ENCODE measurements around the gene ZNF619. TPM values are rescaled to one million over a fixed set of nuclear protein-coding genes. Genes with fewer than 3 reads are reported as not detected.
A peak's percentile ranks its signal among the peaks of the same experiment; 100 is the strongest.
"Not testable (repeated sequence)": the region's sequence is repeated elsewhere in the genome, so short reads cannot be mapped to it uniquely, and the experiment has no call there.

ZNF619 gene
- polyA plus RNA-seq (ENCODE audit: insufficient read length in 4 of 4): 1 to 10 TPM; 5.7 to 9.0 (median 7.0) TPM

GRCh38 chr3:40476478-40477470, at the start of gene ZNF619:
ZNF619 (plus strand) TSS chr3:40477122; CDS start chr3:40477980, 858 bp downstream.
- DNase-seq (ENCODE audit: low read depth in 4 of 4, low spot score in 3 of 4): peak in 2 of 4 donors; percentile 50 to 56

- no peak for DNase-seq (ENCODE audit: low read depth in 4 of 4, low spot score in 3 of 4)
These were observed 44.1 kb upstream of the ZNF619 start for GRCh38 chr3:40432793-40433192.

- no peak for DNase-seq (ENCODE audit: low read depth in 4 of 4, low spot score in 3 of 4)
These were observed 39.0 kb upstream of the ZNF619 start for GRCh38 chr3:40437889-40438288.

- DNase-seq (ENCODE audit: low read depth in 4 of 4, low spot score in 3 of 4): no peak
These were observed 31.9 kb upstream of the ZNF619 start for GRCh38 chr3:40445062-40445461.

- DNase-seq (ENCODE audit: low read depth in 4 of 4, low spot score in 3 of 4): no peak
These were observed 31.0 kb upstream of the ZNF619 start for GRCh38 chr3:40445880-40446279.

GRCh38 chr3:40450438-40450837, 26.5 kb upstream of the ZNF619 start:
- DNase-seq (ENCODE audit: low read depth in 4 of 4, low spot score in 3 of 4): no peak

- no peak for DNase-seq (ENCODE audit: low read depth in 4 of 4, low spot score in 3 of 4)
These were observed 25.4 kb upstream of the ZNF619 start for GRCh38 chr3:40451551-40451950.

GRCh38 chr3:40452057-40452456, 24.9 kb upstream of the ZNF619 start:
- no peak for DNase-seq (ENCODE audit: low read depth in 4 of 4, low spot score in 3 of 4)

GRCh38 chr3:40452562-40452875, 24.4 kb upstream of the ZNF619 start:
- no peak for DNase-seq (ENCODE audit: low read depth in 4 of 4, low spot score in 3 of 4)

- peak; percentile 94 to 98 (median 95) for DNase-seq (ENCODE audit: low read depth in 4 of 4, low spot score in 3 of 4)
These were observed 23.8 kb upstream of the ZNF619 start for GRCh38 chr3:40452876-40453730.

- DNase-seq (ENCODE audit: low read depth in 4 of 4, low spot score in 3 of 4): no peak
These were observed 23.0 kb upstream of the ZNF619 start for GRCh38 chr3:40453933-40454332.

GRCh38 chr3:40455328-40455727, 21.6 kb upstream of the ZNF619 start:
- no peak for DNase-seq (ENCODE audit: low read depth in 4 of 4, low spot score in 3 of 4)

- no peak for DNase-seq (ENCODE audit: low read depth in 4 of 4, low spot score in 3 of 4)
These were observed 20.5 kb upstream of the ZNF619 start for GRCh38 chr3:40456279-40456939.

GRCh38 chr3:40456940-40457823, 19.7 kb upstream of the ZNF619 start, which contains the start of gene RPL14:
RPL14 (plus strand) TSS chr3:40457339; CDS start chr3:40457472, 133 bp downstream.
- DNase-seq (ENCODE audit: low read depth in 4 of 4, low spot score in 3 of 4): peak; percentile 89 to 91 (median 90)

GRCh38 chr3:40458473-40458872, 18.4 kb upstream of the ZNF619 start:
- no peak for DNase-seq (ENCODE audit: low read depth in 4 of 4, low spot score in 3 of 4)

GRCh38 chr3:40460481-40460880, 16.4 kb upstream of the ZNF619 start:
- not testable (repeated sequence) for DNase-seq (ENCODE audit: low read depth in 4 of 4, low spot score in 3 of 4)

GRCh38 chr3:40461161-40461560, 15.8 kb upstream of the ZNF619 start:
- DNase-seq (ENCODE audit: low read depth in 4 of 4, low spot score in 3 of 4): no peak

- not testable (repeated sequence) for DNase-seq (ENCODE audit: low read depth in 4 of 4, low spot score in 3 of 4)
These were observed 14.1 kb upstream of the ZNF619 start for GRCh38 chr3:40462838-40463237.

- DNase-seq (ENCODE audit: low read depth in 4 of 4, low spot score in 3 of 4): no peak
These were observed 13.3 kb upstream of the ZNF619 start for GRCh38 chr3:40463579-40463978.

Measured in left renal pelvis (tissue), 4 donors.